GM21619 (cell line): ENCODE data around the gene LRRC8E.
"Not testable (repeated sequence)": the region's sequence is repeated elsewhere in the genome, so short reads cannot be mapped to it uniquely, and the experiment has no call there.

Source experiments
- ATAC-seq: cut with Tn5 transposase; IDR thresholded peaks from one replicate; pipeline ENCODE4 v1.9.1; 2021; ENCODE audit not compliant: unreplicated experiment

Gene LRRC8E

GRCh38 chr19:7853770-7854128 lies 34.6 kb upstream of the LRRC8E start:
- no peak for ATAC-seq

- no peak for ATAC-seq
Measured at GRCh38 chr19:7855426-7856108, 32.7 kb upstream of the LRRC8E start.

GRCh38 chr19:7856109-7856591 lies 32.2 kb upstream of the LRRC8E start:
- no peak for ATAC-seq

- ATAC-seq: no peak
Measured at GRCh38 chr19:7856679-7857663, 31.3 kb upstream of the LRRC8E start.

GRCh38 chr19:7857727-7858108 lies 30.6 kb upstream of the LRRC8E start:
- ATAC-seq: no peak

GRCh38 chr19:7858109-7858770 lies 30.1 kb upstream of the LRRC8E start:
- no peak for ATAC-seq

- not testable (repeated sequence) for ATAC-seq
Measured at GRCh38 chr19:7859087-7859486, 29.2 kb upstream of the LRRC8E start.

GRCh38 chr19:7859831-7860713 lies 28.2 kb upstream of the LRRC8E start:
- no peak for ATAC-seq

- ATAC-seq: no peak
Measured at GRCh38 chr19:7860714-7861618, 27.3 kb upstream of the LRRC8E start.

GRCh38 chr19:7861619-7862412 lies 26.5 kb upstream of the LRRC8E start:
- no peak for ATAC-seq

GRCh38 chr19:7862413-7862951 lies 25.8 kb upstream of the LRRC8E start:
- ATAC-seq: no peak

- ATAC-seq: no peak
Measured at GRCh38 chr19:7863157-7863970, 24.9 kb upstream of the LRRC8E start.

- ATAC-seq: no peak
Measured at GRCh38 chr19:7863971-7864689, 24.2 kb upstream of the LRRC8E start.

- ATAC-seq: no peak
Measured at GRCh38 chr19:7864690-7865074, 23.6 kb upstream of the LRRC8E start.

GRCh38 chr19:7865262-7865911 lies 22.9 kb upstream of the LRRC8E start:
- no peak for ATAC-seq

GRCh38 chr19:7866399-7867091 lies 21.8 kb upstream of the LRRC8E start:
- ATAC-seq: no peak
